ENCODE data around the gene SCN3A. TPM values are rescaled to one million over a fixed set of nuclear protein-coding genes. Genes with fewer than 3 reads are reported as not detected.

The SCN3A gene
- total and polyA plus RNA-seq, 9 of the 15 experiments (the other 6 are each of a cell fraction or from before 2014, with no cell fraction given), result not detected

DNA sequence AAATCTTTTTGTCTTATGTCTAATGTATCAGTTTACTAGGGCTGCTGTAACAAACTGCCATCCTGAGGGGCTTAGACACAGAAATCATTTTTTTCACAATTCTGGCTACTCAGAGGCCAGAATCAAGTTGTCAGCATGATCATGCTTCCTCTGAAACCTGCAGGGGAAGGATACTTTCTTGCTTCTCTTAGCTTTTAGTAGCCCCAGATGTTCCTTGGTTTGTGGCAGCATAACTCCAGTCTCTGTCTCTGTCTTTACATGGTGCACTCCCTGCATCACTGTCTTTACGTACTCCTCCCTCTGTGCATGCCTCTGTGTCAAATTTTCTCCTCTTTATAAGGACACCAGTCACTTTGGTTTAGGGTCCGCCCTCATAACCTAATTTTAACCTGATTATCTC lies 2.0 kb upstream of the SCN3A start:
- Histone ChIP-seq H3K4me1 (replicated peaks in 1 of 2; ENCODE audit: control insufficient read depth in 2 of 2, insufficient read depth in 2 of 2, low read length in 2 of 2) (no peaks in the 10 kb centered on the region), H3K36me3 (ENCODE audit: control insufficient read depth, insufficient read depth, low read length) (no peaks in the 10 kb centered on the region), H4K20me1 (replicated peaks; ENCODE audit: control insufficient read depth, insufficient read depth, low read length) (no peaks in the 10 kb centered on the region), H3K4me3 (no peak overlapping the region), H3K9me3 (replicated peaks; ENCODE audit: control insufficient read depth, insufficient read depth, low read depth, low read length) (no peaks in the 10 kb centered on the region), H3K27me3 (ENCODE audit: control insufficient read depth in 2 of 2, insufficient read depth in 2 of 2, low read length in 2 of 2) (no peaks in the 10 kb centered on the region), H3K9me1 (ENCODE audit: control insufficient read depth, insufficient read depth, low read length) (no peaks in the 10 kb centered on the region), H3K27ac (ENCODE audit: extremely low read depth, low read depth, low read length) (no peak overlapping the region), H3K9ac (ENCODE audit: insufficient read depth in 1 of 2, low read depth in 2 of 2, low read length in 2 of 2) (no peak overlapping the region), H2AFZ (ENCODE audit: low read depth, low read length) (no peak overlapping the region), H3K4me2 (ENCODE audit: insufficient read depth, low read length) (no peak overlapping the region), H3K79me2 (ENCODE audit: control insufficient read depth, insufficient read depth, low read length) (no peaks in the 10 kb centered on the region)
- ChIA-PET CTCF (ENCODE audit: low intra/inter-chr PET ratio) (no interaction called here), POLR2A (no interaction called here)
- in situ Hi-C loops (cut with MboI), result no loop called here
- no TSS peak for BruUV-seq (replicated peaks)
- FAIRE-seq (no peak), ATAC-seq (no peak), DNase-seq (ENCODE audit: extremely low read depth in 1 of 4, low spot score in 3 of 4) (no peak)
- 6% methylated on average over 2 of the region's 2 CpGs for WGBS (ENCODE audit: insufficient coverage, low coverage, missing lambda C conversion rate)
- intact Hi-C loops (cut with micrococcal nuclease), result loop anchor here (2.0 kb wide), 1 partner anchor 213 kb away; no protein-coding TSS in a partner anchor
- TF ChIP-seq ZNF778 (CRISPR knock-in tag; IDR thresholded peaks at IDR 0.05) (no peak), ZNF224 (CRISPR knock-in tag; IDR thresholded peaks at IDR 0.05) (no peak), LCOR (CRISPR knock-in tag; IDR thresholded peaks at IDR 0.05) (no peak), ZNF695 (CRISPR knock-in tag; IDR thresholded peaks at IDR 0.05) (no peak), NEUROD1 (IDR thresholded peaks at IDR 0.05; ENCODE audit: borderline replicate concordance, low read depth, low read length, partially characterized antibody) (no peak)

DNA sequence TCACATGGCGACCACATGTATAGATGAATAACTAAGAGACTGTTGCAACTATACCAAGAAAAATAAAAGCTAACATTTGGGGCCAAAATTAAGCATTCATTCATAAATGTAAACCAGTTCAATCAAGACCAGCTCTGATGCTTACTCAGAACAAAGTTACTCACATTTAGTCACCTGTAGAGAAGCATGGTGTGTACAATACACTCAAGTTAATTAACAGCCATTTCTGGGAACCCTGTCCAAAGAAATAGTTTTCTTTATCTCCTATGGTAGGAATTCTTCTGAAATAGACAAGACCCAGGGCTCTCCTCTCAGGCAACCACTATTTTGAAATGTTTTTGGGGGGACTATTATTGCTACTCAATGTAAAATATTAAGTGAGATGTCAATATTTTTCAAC lies 1.6 kb downstream of the SCN3A start:
- H3K27ac ChIP-seq (ENCODE audit: extremely low read depth, low read depth, low read length), result no peak overlapping the region
- TF ChIP-seq, protein P1, sequence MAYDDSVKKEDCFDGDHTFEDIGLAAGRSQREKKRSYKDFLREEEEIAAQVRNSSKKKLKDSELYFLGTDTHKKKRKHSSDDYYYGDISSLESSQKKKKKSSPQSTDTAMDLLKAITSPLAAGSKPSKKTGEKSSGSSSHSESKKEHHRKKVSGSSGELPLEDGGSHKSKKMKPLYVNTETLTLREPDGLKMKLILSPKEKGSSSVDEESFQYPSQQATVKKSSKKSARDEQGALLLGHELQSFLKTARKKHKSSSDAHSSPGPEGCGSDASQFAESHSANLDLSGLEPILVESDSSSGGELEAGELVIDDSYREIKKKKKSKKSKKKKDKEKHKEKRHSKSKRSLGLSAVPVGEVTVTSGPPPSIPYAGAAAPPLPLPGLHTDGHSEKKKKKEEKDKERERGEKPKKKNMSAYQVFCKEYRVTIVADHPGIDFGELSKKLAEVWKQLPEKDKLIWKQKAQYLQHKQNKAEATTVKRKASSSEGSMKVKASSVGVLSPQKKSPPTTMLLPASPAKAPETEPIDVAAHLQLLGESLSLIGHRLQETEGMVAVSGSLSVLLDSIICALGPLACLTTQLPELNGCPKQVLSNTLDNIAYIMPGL (CRISPR knock-in tag; IDR thresholded peaks at IDR 0.05), result no peak
- TF ChIP-seq HDAC6 (IDR thresholded peaks at IDR 0.05; ENCODE audit: low read depth, low read length) (no peak), HDAC2 (IDR thresholded peaks at IDR 0.05) (no peak), ZNF644 (tag; IDR thresholded peaks at IDR 0.05; ENCODE audit: low read depth) (no peak), GATA2 (CRISPR knock-in tag; IDR thresholded peaks at IDR 0.05) (no peak)
- TF ChIP-seq, protein P2, sequence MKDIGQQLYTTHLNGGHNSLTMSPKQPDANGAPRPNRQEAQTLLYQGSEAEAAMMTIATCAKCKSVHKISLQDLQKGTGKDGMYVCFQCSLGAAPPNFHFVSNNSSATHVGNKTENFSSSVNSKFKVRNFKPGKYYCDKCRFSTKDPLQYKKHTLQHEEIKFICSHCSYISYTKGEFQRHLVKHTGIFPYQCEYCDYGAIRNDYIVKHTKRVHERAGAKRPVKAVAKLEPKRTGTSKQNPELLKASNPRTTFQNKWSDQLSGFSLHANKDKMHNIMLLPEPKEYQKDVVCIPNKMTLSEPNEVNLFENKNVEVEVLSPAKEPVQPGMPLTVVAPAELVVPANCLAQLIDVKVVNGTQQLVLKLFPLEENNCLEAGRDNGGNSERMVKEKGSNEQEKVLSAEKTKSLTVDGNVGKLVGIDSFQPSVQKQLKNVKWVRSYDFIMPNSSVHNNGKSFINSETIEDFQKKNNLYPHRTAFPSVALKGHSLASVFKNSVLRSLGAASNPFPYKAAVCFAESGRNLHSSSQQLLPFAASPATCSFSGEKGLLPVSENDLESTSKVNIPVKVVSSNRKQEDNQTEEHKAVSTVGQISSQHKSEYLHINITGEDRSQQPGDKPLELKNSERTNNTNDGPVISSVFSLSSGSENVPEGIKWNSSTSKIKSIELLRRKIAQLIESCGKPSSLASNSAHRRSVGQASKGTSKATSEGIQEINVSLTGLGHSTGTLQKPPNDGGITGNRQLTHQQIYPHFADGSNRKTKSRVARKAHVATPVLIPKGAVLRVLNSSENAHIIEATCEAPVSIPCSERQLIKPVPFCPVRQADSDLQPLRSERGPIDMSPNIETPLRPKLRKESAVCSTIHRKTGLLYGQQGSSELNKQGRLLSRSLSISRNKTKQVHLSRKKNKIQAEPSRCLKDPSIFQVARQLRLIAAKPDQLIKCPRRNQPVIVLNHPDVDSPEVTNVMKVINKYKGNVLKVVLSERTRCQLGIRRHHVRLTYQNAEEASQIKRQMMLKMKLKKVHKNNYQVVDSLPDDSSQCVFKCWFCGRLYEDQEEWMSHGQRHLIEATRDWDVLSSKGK (CRISPR knock-in tag; IDR thresholded peaks at IDR 0.05), result no peak

More for the DNA sequence above, 1.6 kb downstream of the SCN3A start:
- no peaks in the 10 kb centered on the region for H3K36me3 ChIP-seq (ENCODE audit: control insufficient read depth, insufficient read depth, low read length)
- no peaks in the 10 kb centered on the region for H3K4me1 ChIP-seq (replicated peaks in 1 of 2; ENCODE audit: control insufficient read depth in 2 of 2, insufficient read depth in 2 of 2, low read length in 2 of 2)
- intact Hi-C loops (cut with micrococcal nuclease), result loop anchor here (2.0 to 5.0 kb wide), 2 partner anchors 185 to 465 kb away; no protein-coding TSS in a partner anchor
- no peaks in the 10 kb centered on the region for H4K20me1 ChIP-seq (replicated peaks; ENCODE audit: control insufficient read depth, insufficient read depth, low read length)
- H3K4me2 ChIP-seq (ENCODE audit: insufficient read depth, low read length), result no peak overlapping the region
- ChIA-PET POLR2A (no interaction called here), CTCF (ENCODE audit: low intra/inter-chr PET ratio) (no interaction called here)
- no peaks in the 10 kb centered on the region for H3K27me3 ChIP-seq (ENCODE audit: control insufficient read depth in 2 of 2, insufficient read depth in 2 of 2, low read length in 2 of 2)
- BruUV-seq (replicated peaks), result no TSS peak
- no peaks in the 10 kb centered on the region for H3K9me3 ChIP-seq (replicated peaks; ENCODE audit: control insufficient read depth, insufficient read depth, low read depth, low read length)
- H2AFZ ChIP-seq (ENCODE audit: low read depth, low read length), result no peak overlapping the region
- no peaks in the 10 kb centered on the region for H3K9me1 ChIP-seq (ENCODE audit: control insufficient read depth, insufficient read depth, low read length)
- in situ Hi-C loops (cut with MboI), result no loop called here
- 0% methylated on average over 1 of the region's 1 CpG for WGBS (ENCODE audit: insufficient coverage, low coverage, missing lambda C conversion rate)
- no peaks in the 10 kb centered on the region for H3K79me2 ChIP-seq (ENCODE audit: control insufficient read depth, insufficient read depth, low read length)
- DNase-seq (ENCODE audit: extremely low read depth in 1 of 4, low spot score in 3 of 4) (no peak), ATAC-seq (no peak), FAIRE-seq (no peak)
- H3K9ac ChIP-seq (ENCODE audit: insufficient read depth in 1 of 2, low read depth in 2 of 2, low read length in 2 of 2), result no peak overlapping the region
- no peak overlapping the region for H3K4me3 ChIP-seq
